SU-DHL-6 (cell line): ENCODE data around the gene YKT6.

ENCODE experiments used
- H2AFZ ChIP-seq: fragments of 200-600 bp; sonication (generic); 2 replicates; pipeline ENCODE4 v1.6.1; 2014; ENCODE audit warnings: low read depth, mild to moderate bottlenecking, moderate library complexity, mixed read lengths, antibody characterized with exemption, low read length; ENCODE audit not compliant: severe bottlenecking
- H3F3A ChIP-seq: fragments of 200-600 bp; shearing (Covaris generic); 2 replicates; pipeline ENCODE4 v1.6.0; 2016; ENCODE audit warnings: antibody characterized with exemption, mild to moderate bottlenecking; ENCODE audit not compliant: insufficient read depth
- H3K27ac ChIP-seq: fragments of 200-600 bp; sonication (generic); 2 replicates; pipeline ENCODE4 v1.5.1; 2016; ENCODE audit warnings: low read depth, mild to moderate bottlenecking, low read length, moderate library complexity, mixed read lengths
- H3K27me3 ChIP-seq: fragments of 200-600 bp; sonication (generic), shearing (Covaris generic); 2 replicates; pipeline ENCODE4 v1.6.0; 2014; ENCODE audit warnings: mild to moderate bottlenecking, low read length
- H3K36me3 ChIP-seq: fragments of 200-600 bp; sonication (generic); 2 replicates; pipeline ENCODE4 v1.6.1; 2014; ENCODE audit warnings: mild to moderate bottlenecking, low read length, mixed read lengths
- H3K4me2 ChIP-seq: fragments of 300-600, 200-600 bp; shearing (Covaris generic), sonication (generic); 2 replicates; pipeline ENCODE4 v1.6.0; 2014; ENCODE audit warnings: low read length, low read depth, mild to moderate bottlenecking; ENCODE audit not compliant: poor library complexity, severe bottlenecking
- H3K4me3 ChIP-seq: fragments of 200-600 bp; sonication (generic); 2 replicates; pipeline ENCODE4 v1.5.1; 2014; ENCODE audit warnings: antibody characterized with exemption, low read length, mild to moderate bottlenecking, mixed read lengths; ENCODE audit not compliant: insufficient read depth, poor library complexity, severe bottlenecking
- H3K79me2 ChIP-seq: fragments of 200-600 bp; sonication (generic); 2 replicates; pipeline ENCODE4 v1.6.1; 2014; ENCODE audit warnings: mild to moderate bottlenecking, low read length, moderate library complexity; ENCODE audit not compliant: insufficient read depth
- H3K9ac ChIP-seq: fragments of 200-600 bp; sonication (generic); 2 replicates; pipeline ENCODE4 v1.7.0; 2014; ENCODE audit warnings: mild to moderate bottlenecking, low read length
- H3K9me2 ChIP-seq: fragments of 200-600 bp; sonication (generic); replicated peaks from 2 replicates; pipeline ENCODE4 v1.6.1; 2014; ENCODE audit warnings: low read length; ENCODE audit not compliant: insufficient read depth
- H3K9me3 ChIP-seq: fragments of 200-600 bp; sonication (generic); 2 replicates; pipeline ENCODE4 v1.6.1; 2014; ENCODE audit warnings: low read length, mixed read lengths; ENCODE audit not compliant: insufficient read depth
- H4K20me1 ChIP-seq: fragments of 200-600 bp; sonication (generic); 2 replicates; pipeline ENCODE4 v1.6.1; 2014; ENCODE audit warnings: low read depth, mild to moderate bottlenecking, antibody characterized with exemption, low read length, moderate library complexity, mixed read lengths
- CTCF ChIP-seq: fragments of 200-600 bp; sonication (generic); IDR thresholded peaks from one replicate; pipeline ENCODE4 v1.5.1; 2017; ENCODE audit warnings: antibody characterized with exemption, mild to moderate bottlenecking, low read length, moderate library complexity; ENCODE audit not compliant: insufficient read depth, poor library complexity, severe bottlenecking
- EZH2phosphoT487 ChIP-seq: fragments of 200-600 bp; sonication (generic), shearing (Covaris generic); conservative IDR thresholded peaks from 2 replicates; pipeline ENCODE4 v1.6.1; 2018; ENCODE audit warnings: mild to moderate bottlenecking, antibody characterized with exemption, low read length, moderate library complexity, mixed read lengths

The YKT6 gene

GRCh38 chr7:44237696-44238095 lies 36.9 kb downstream of the YKT6 start:
- H3F3A ChIP-seq, result no peaks in the 10 kb centered on the region
- TF ChIP-seq CTCF (no peak), EZH2phosphoT487 (no peak)
- H3K27ac ChIP-seq, result no peak overlapping the region
- no peak overlapping the region for H3K4me3 ChIP-seq
- H3K9me2 ChIP-seq, result no peaks in the 10 kb centered on the region
- no peak overlapping the region for H3K9ac ChIP-seq
- H3K4me2 ChIP-seq, result no peak overlapping the region
- H2AFZ ChIP-seq, result no peak overlapping the region
- H4K20me1 ChIP-seq, result no peaks in the 10 kb centered on the region
- no peaks in the 10 kb centered on the region for H3K27me3 ChIP-seq
- H3K79me2 ChIP-seq, result no peaks in the 10 kb centered on the region
- H3K9me3 ChIP-seq, result no peaks in the 10 kb centered on the region
- H3K36me3 ChIP-seq, result no peaks in the 10 kb centered on the region

GRCh38 chr7:44238116-44238695 lies 37.4 kb downstream of the YKT6 start:
- Histone ChIP-seq H3K27me3 (no peaks in the 10 kb centered on the region), H3K36me3 (no peaks in the 10 kb centered on the region), H2AFZ (no peak overlapping the region), H3K4me3 (no peak overlapping the region), H3K27ac (no peak overlapping the region), H3K9ac (no peak overlapping the region), H4K20me1 (no peaks in the 10 kb centered on the region), H3K79me2 (no peaks in the 10 kb centered on the region), H3K4me2 (no peak overlapping the region), H3K9me3 (no peaks in the 10 kb centered on the region), H3K9me2 (no peaks in the 10 kb centered on the region), H3F3A (no peaks in the 10 kb centered on the region)
- TF ChIP-seq EZH2phosphoT487 (no peak), CTCF (no peak)

GRCh38 chr7:44239361-44239760 lies 38.6 kb downstream of the YKT6 start:
- H3K9me2 ChIP-seq, result no peaks in the 10 kb centered on the region
- no peaks in the 10 kb centered on the region for H3F3A ChIP-seq
- TF ChIP-seq CTCF, result no peak
- no peak for TF ChIP-seq EZH2phosphoT487
- no peaks in the 10 kb centered on the region for H3K79me2 ChIP-seq
- no peak overlapping the region for H3K4me2 ChIP-seq
- H4K20me1 ChIP-seq, result no peaks in the 10 kb centered on the region
- H3K9ac ChIP-seq, result no peak overlapping the region
- H3K27me3 ChIP-seq, result no peaks in the 10 kb centered on the region
- H2AFZ ChIP-seq, result no peak overlapping the region
- H3K4me3 ChIP-seq, result no peak overlapping the region
- H3K27ac ChIP-seq, result no peak overlapping the region
- H3K9me3 ChIP-seq, result no peaks in the 10 kb centered on the region
- H3K36me3 ChIP-seq, result no peaks in the 10 kb centered on the region
